GM23338 (cell line): Measurements from ENCODE around the gene AURKAIP1. TPM values are rescaled to one million over a fixed set of nuclear protein-coding genes. Genes with fewer than 3 reads are reported as not detected.

ENCODE experiments used
- ATAC-seq: fragments of 200-7000 bp; cut with Tn5 transposase; 3 replicates; pipeline ENCODE4 v1.9.1; 2020
- DNase-seq: peaks from one replicate; pipeline ENCODE4 v3.0.0-alpha.2; 2015; ENCODE audit warnings: low spot score
- H2AFZ ChIP-seq: fragments of 200-600 bp; sonication (generic); 2 replicates; pipeline ENCODE4 v1.8.0; 2016; ENCODE audit warnings: antibody characterized with exemption, mild to moderate bottlenecking, moderate library complexity
- H3F3A ChIP-seq: fragments of 200-600 bp; sonication (generic); replicated peaks from 2 replicates; pipeline ENCODE4 v1.8.0; 2017; ENCODE audit warnings: antibody characterized with exemption, mixed run types, low read depth
- H3K27ac ChIP-seq: fragments of 200-600 bp; sonication (generic); 2 replicates; pipeline ENCODE4 v1.6.1; 2016; ENCODE audit warnings: low read depth
- H3K27me3 ChIP-seq: fragments of 200-600 bp; sonication (generic); 2 replicates; pipeline ENCODE4 v1.8.0; 2016; ENCODE audit warnings: mild to moderate bottlenecking, mixed run types, moderate library complexity; ENCODE audit not compliant: insufficient read depth
- H3K36me3 ChIP-seq: fragments of 200-600 bp; sonication (generic); 2 replicates; pipeline ENCODE4 v1.8.0; 2016; ENCODE audit warnings: mild to moderate bottlenecking; ENCODE audit not compliant: insufficient read depth
- H3K4me1 ChIP-seq: fragments of 200-600 bp; sonication (generic); 2 replicates; pipeline ENCODE4 v1.8.0; 2016; ENCODE audit warnings: mild to moderate bottlenecking, moderate library complexity; ENCODE audit not compliant: insufficient read depth
- H3K4me2 ChIP-seq: fragments of 200-600 bp; sonication (generic); 2 replicates; pipeline ENCODE4 v1.7.1; 2017; ENCODE audit warnings: mixed run types
- H3K4me3 ChIP-seq: fragments of 200-600 bp; sonication (generic); 2 replicates; pipeline ENCODE4 v1.6.1; 2016; ENCODE audit warnings: mixed run types
- H3K79me2 ChIP-seq: fragments of 200-600 bp; sonication (generic); replicated peaks from 2 replicates; pipeline ENCODE4 v1.8.0; 2017; ENCODE audit warnings: mild to moderate bottlenecking; ENCODE audit not compliant: insufficient read depth
- H3K9me2 ChIP-seq: fragments of 200-600 bp; sonication (generic); 2 replicates; pipeline ENCODE4 v1.8.0; 2017; ENCODE audit not compliant: insufficient read depth
- H4K20me1 ChIP-seq: fragments of 200-600 bp; sonication (generic); replicated peaks from 2 replicates; pipeline ENCODE4 v1.8.0; 2017; ENCODE audit warnings: mild to moderate bottlenecking; ENCODE audit not compliant: insufficient read depth
- H3K27ac Mint-ChIP-seq: 2 replicates; pipeline ENCODE4 v1.8.0; 2020; ENCODE audit warnings: inconsistent platforms, mild to moderate bottlenecking, moderate library complexity, mixed read lengths
- H3K27me3 Mint-ChIP-seq: 3 replicates; pipeline ENCODE4 v1.8.0; 2022; ENCODE audit warnings: low read depth, mild to moderate bottlenecking, moderate library complexity, mixed read lengths, inconsistent platforms; ENCODE audit not compliant: insufficient read depth, poor library complexity
- H3K36me3 Mint-ChIP-seq: 3 replicates; pipeline ENCODE4 v1.8.0; 2021; ENCODE audit warnings: low read depth, mild to moderate bottlenecking, inconsistent platforms, moderate library complexity, mixed read lengths
- H3K4me1 Mint-ChIP-seq: 3 replicates; pipeline ENCODE4 v1.8.0; 2020; ENCODE audit warnings: mild to moderate bottlenecking, inconsistent platforms, mixed read lengths
- H3K4me3 Mint-ChIP-seq: 3 replicates; pipeline ENCODE4 v1.8.0; 2021; ENCODE audit warnings: moderate library complexity, mild to moderate bottlenecking, inconsistent platforms, mixed read lengths
- H3K9me3 Mint-ChIP-seq: 3 replicates; pipeline ENCODE4 v1.8.0; 2020; ENCODE audit warnings: moderate library complexity, mild to moderate bottlenecking, inconsistent platforms, mixed read lengths
- ETS1 ChIP-seq: IDR thresholded peaks from 2 replicates; pipeline ENCODE4 v1.6.1; 2016; ENCODE audit warnings: antibody characterized with exemption
- EZH2 ChIP-seq: fragments of 200-600 bp; sonication (generic); IDR thresholded peaks from one replicate; pipeline ENCODE4 v1.8.0; 2017; ENCODE audit warnings: antibody characterized with exemption, mild to moderate bottlenecking, low read depth; ENCODE audit not compliant: unreplicated experiment
- EZH2phosphoT487 ChIP-seq: fragments of 200-600 bp; sonication (generic); IDR thresholded peaks from one replicate; pipeline ENCODE4 v1.8.1; 2018; ENCODE audit warnings: antibody characterized with exemption; ENCODE audit not compliant: unreplicated experiment
- POLR2AphosphoS5 ChIP-seq: IDR thresholded peaks from 2 replicates; pipeline ENCODE4 v1.6.1; 2016; ENCODE audit warnings: antibody characterized with exemption, low read depth
- REST ChIP-seq: IDR thresholded peaks from one replicate; pipeline ENCODE4 v1.6.1; 2018; ENCODE audit warnings: antibody characterized with exemption; ENCODE audit not compliant: unreplicated experiment
- STAT1 ChIP-seq: IDR thresholded peaks from one replicate; pipeline ENCODE4 v1.6.1; 2016; ENCODE audit warnings: antibody characterized with exemption; ENCODE audit not compliant: unreplicated experiment
- ZNF331 ChIP-seq: fragments of 250-450 bp; sonication (Bioruptor Pico); IDR thresholded peaks from 2 replicates; pipeline ENCODE4 v1.5.0; 2020; ENCODE audit warnings: low read depth, mild to moderate bottlenecking, moderate library complexity
- ZNF462 ChIP-seq: fragments of 250-450 bp; sonication (Bioruptor Pico); IDR thresholded peaks from 2 replicates; pipeline ENCODE4 v1.5.0; 2020; ENCODE audit warnings: mild to moderate bottlenecking, moderate library complexity
- polyA plus RNA-seq: library from polyadenylated mRNA; unstranded; fragments of >200 nt; fragmentation: Nextera tagmentation; extraction: Ambion mirVana; gene quantifications from 2 replicates; pipeline ENCODE4 v1.2.1, GENCODE V29; 2016
- total RNA-seq: library from RNA; depleted of rRNA; stranded (reverse); fragments of >200 nt; shearing (Covaris generic); gene quantifications from 2 replicates; pipeline ENCODE4 v1.2.3, GENCODE V29; 2014

The AURKAIP1 gene
- total and polyA plus RNA-seq, 2 experiments from 2014 or later: 167 to 355 TPM

- no peaks in the 10 kb centered on the region; the same call in 2 of the 3 replicates for H3K9me3 Mint-ChIP-seq
- Histone ChIP-seq H3K79me2 (no peaks in the 10 kb centered on the region), H4K20me1 (0 out of 2 replicates have a peak, but pooled peaks cover 3% of the 10 kb centered on the region), H3K4me1 (no peaks in the 10 kb centered on the region), H3K4me3 (no peak overlapping the region), H3K27ac (no peak overlapping the region), H3F3A (peaks cover 13% of the 10 kb centered on the region), H3K36me3 (no peaks in the 10 kb centered on the region), H3K4me2 (no peak overlapping the region), H3K9me2 (no peaks in the 10 kb centered on the region), H2AFZ (no peak overlapping the region), H3K27me3 (no peaks in the 10 kb centered on the region)
- no peak overlapping the region for H3K4me3 Mint-ChIP-seq
- no peaks in the 10 kb centered on the region; the same call in 2 of the 3 replicates for H3K4me1 Mint-ChIP-seq
- peaks cover 18% of the 10 kb centered on the region for H3K36me3 Mint-ChIP-seq
- TF ChIP-seq REST (no peak), ZNF331 (CRISPR knock-in tag) (no peak), ETS1 (no peak), ZNF462 (CRISPR knock-in tag) (no peak), EZH2phosphoT487 (no peak), EZH2 (no peak), STAT1 (no peak), POLR2AphosphoS5 (no peak)
- ATAC-seq (no peak), DNase-seq (no peak)
- H3K27me3 Mint-ChIP-seq: peaks cover 6% of the 10 kb centered on the region
- H3K27ac Mint-ChIP-seq: no peak overlapping the region
These were observed 34.8 kb downstream of the AURKAIP1 start for GRCh38 chr1:1340185-1340584.
